ENCODE measurements around the gene AGPS. TPM values are rescaled to one million over a fixed set of nuclear protein-coding genes. Genes with fewer than 3 reads are reported as not detected.
"Not testable (repeated sequence)": the region's sequence is repeated elsewhere in the genome, so short reads cannot be mapped to it uniquely, and the experiment has no call there.

AGPS gene
- total RNA-seq, 1 donor from 2014 or later = 54.4 TPM

- Mint-ChIP-seq H3K36me3 (ENCODE audit: low read depth, unreplicated experiment) (no peaks in the 10 kb centered on the region), H3K4me3 (ENCODE audit: unreplicated experiment) (no peak overlapping the region), H3K27me3 (ENCODE audit: unreplicated experiment) (peaks cover 2% of the 10 kb centered on the region), H3K27ac (ENCODE audit: unreplicated experiment) (no peak overlapping the region), H3K4me1 (ENCODE audit: unreplicated experiment) (peaks cover 28% of the 10 kb centered on the region), H3K9me3 (ENCODE audit: unreplicated experiment) (no peaks in the 10 kb centered on the region)
- DNase-seq (ENCODE audit: low spot score) = no peak
- no peak for TF ChIP-seq CTCF (IDR thresholded peaks at IDR 0.05; ENCODE audit: unreplicated experiment)
Observed at GRCh38 chr2:177404243-177404642, 11.7 kb downstream of the AGPS start.

- H3K9me3 Mint-ChIP-seq (ENCODE audit: unreplicated experiment) = no peaks in the 10 kb centered on the region
- TF ChIP-seq CTCF (IDR thresholded peaks at IDR 0.05; ENCODE audit: unreplicated experiment) = no peak
- no peak overlapping the region for H3K4me3 Mint-ChIP-seq (ENCODE audit: unreplicated experiment)
- peaks cover 2% of the 10 kb centered on the region for H3K27me3 Mint-ChIP-seq (ENCODE audit: unreplicated experiment)
- no peak for DNase-seq (ENCODE audit: low spot score)
- peaks cover 23% of the 10 kb centered on the region for H3K4me1 Mint-ChIP-seq (ENCODE audit: unreplicated experiment)
- H3K27ac Mint-ChIP-seq (ENCODE audit: unreplicated experiment) = no peak overlapping the region
- H3K36me3 Mint-ChIP-seq (ENCODE audit: low read depth, unreplicated experiment) = no peaks in the 10 kb centered on the region
Observed at GRCh38 chr2:177405029-177405692, 12.6 kb downstream of the AGPS start.

GRCh38 chr2:177406182-177406581 is 13.6 kb downstream of the AGPS start:
- H3K4me1 Mint-ChIP-seq (ENCODE audit: unreplicated experiment) = peaks cover 23% of the 10 kb centered on the region

GRCh38 chr2:177407031-177407430 is 14.5 kb downstream of the AGPS start:
- no peak overlapping the region for H3K4me3 Mint-ChIP-seq (ENCODE audit: unreplicated experiment)
- H3K9me3 Mint-ChIP-seq (ENCODE audit: unreplicated experiment) = no peaks in the 10 kb centered on the region
- TF ChIP-seq CTCF (IDR thresholded peaks at IDR 0.05; ENCODE audit: unreplicated experiment) = no peak
- no peak overlapping the region for H3K27ac Mint-ChIP-seq (ENCODE audit: unreplicated experiment)
- H3K4me1 Mint-ChIP-seq (ENCODE audit: unreplicated experiment) = peaks cover 22% of the 10 kb centered on the region
- peaks cover 2% of the 10 kb centered on the region for H3K27me3 Mint-ChIP-seq (ENCODE audit: unreplicated experiment)
- H3K36me3 Mint-ChIP-seq (ENCODE audit: low read depth, unreplicated experiment) = peaks cover 5% of the 10 kb centered on the region
- DNase-seq (ENCODE audit: low spot score) = no peak

More at GRCh38 chr2:177406182-177406581, 13.6 kb downstream of the AGPS start:
- TF ChIP-seq CTCF (IDR thresholded peaks at IDR 0.05; ENCODE audit: unreplicated experiment) = no peak
- Mint-ChIP-seq H3K9me3 (ENCODE audit: unreplicated experiment) (no peaks in the 10 kb centered on the region), H3K4me3 (ENCODE audit: unreplicated experiment) (no peak overlapping the region), H3K27me3 (ENCODE audit: unreplicated experiment) (peaks cover 2% of the 10 kb centered on the region), H3K27ac (ENCODE audit: unreplicated experiment) (no peak overlapping the region), H3K36me3 (ENCODE audit: low read depth, unreplicated experiment) (no peaks in the 10 kb centered on the region)
- DNase-seq (ENCODE audit: low spot score) = no peak

GRCh38 chr2:177410629-177411028 is 18.1 kb downstream of the AGPS start:
- not testable (repeated sequence) for H3K27me3 Mint-ChIP-seq (ENCODE audit: unreplicated experiment); DNase-seq (ENCODE audit: low spot score); H3K36me3 Mint-ChIP-seq (ENCODE audit: low read depth, unreplicated experiment); H3K27ac Mint-ChIP-seq (ENCODE audit: unreplicated experiment); H3K9me3 Mint-ChIP-seq (ENCODE audit: unreplicated experiment); H3K4me3 Mint-ChIP-seq (ENCODE audit: unreplicated experiment)
- peaks cover 12% of the 10 kb centered on the region for H3K4me1 Mint-ChIP-seq (ENCODE audit: unreplicated experiment)

Data from endothelial cell (in vitro differentiated cells).